ENCODE data around the gene SUSD3.

GRCh38 chr9:93080406-93080805 is 21.9 kb downstream of the SUSD3 start:
- TF ChIP-seq, protein P1, sequence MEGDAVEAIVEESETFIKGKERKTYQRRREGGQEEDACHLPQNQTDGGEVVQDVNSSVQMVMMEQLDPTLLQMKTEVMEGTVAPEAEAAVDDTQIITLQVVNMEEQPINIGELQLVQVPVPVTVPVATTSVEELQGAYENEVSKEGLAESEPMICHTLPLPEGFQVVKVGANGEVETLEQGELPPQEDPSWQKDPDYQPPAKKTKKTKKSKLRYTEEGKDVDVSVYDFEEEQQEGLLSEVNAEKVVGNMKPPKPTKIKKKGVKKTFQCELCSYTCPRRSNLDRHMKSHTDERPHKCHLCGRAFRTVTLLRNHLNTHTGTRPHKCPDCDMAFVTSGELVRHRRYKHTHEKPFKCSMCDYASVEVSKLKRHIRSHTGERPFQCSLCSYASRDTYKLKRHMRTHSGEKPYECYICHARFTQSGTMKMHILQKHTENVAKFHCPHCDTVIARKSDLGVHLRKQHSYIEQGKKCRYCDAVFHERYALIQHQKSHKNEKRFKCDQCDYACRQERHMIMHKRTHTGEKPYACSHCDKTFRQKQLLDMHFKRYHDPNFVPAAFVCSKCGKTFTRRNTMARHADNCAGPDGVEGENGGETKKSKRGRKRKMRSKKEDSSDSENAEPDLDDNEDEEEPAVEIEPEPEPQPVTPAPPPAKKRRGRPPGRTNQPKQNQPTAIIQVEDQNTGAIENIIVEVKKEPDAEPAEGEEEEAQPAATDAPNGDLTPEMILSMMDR (IDR thresholded peaks at IDR 0.05): no peak
- TF ChIP-seq POLR2A (IDR thresholded peaks at IDR 0.05): no peak
